Upper lobe of left lung (tissue), 4 donors: ENCODE results near the gene PRKCE.

ENCODE experiments used
- CTCF ChIP-seq, 6 experiments: fragments of 450-650 bp in 4 of 6; fragments of 200-600 bp in 2 of 6; sonication (generic) in 2 of 6; IDR thresholded peaks; one replicate each; pipeline ENCODE4 v1.5.1; 2016 to 2019; ENCODE audit warnings: antibody characterized with exemption in 6 of 6
- POLR2A ChIP-seq, 4 donors: fragments of 450-650 bp; IDR thresholded peaks; one replicate each; pipeline ENCODE4 v1.5.1; 2016 to 2017; ENCODE audit warnings: antibody characterized with exemption in 4 of 4, mild to moderate bottlenecking in 2 of 4
- POLR2AphosphoS5 ChIP-seq, 2 donors: sonication (generic); formaldehyde crosslinking; IDR thresholded peaks; one replicate each; pipeline ENCODE4 v1.5.1; 2017; ENCODE audit warnings: antibody characterized with exemption in 2 of 2

DNA sequence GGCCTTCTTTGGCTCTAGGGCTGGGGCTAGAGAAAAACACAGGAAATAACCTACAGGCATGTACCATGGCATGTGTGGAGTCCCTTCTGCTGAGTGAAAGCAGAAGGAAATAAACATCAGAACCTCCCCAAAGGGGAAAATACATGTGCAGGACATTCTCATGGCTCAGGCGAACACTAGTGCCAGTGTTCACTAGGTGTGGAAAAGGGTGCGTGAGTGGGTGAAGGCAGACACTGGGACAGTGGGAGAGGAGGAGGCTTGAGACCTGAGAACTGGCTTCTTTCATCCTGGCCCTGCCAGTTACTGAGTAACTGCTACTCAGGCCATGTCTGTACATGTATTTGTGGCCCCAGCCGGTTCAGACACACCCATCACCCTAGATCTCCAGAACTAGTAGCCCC, 268.2 kb downstream of the PRKCE start:
- TF ChIP-seq POLR2AphosphoS5 (IDR thresholded peaks at IDR 0.05) (no peak), CTCF (IDR thresholded peaks at IDR 0.05) (no peak), POLR2A (IDR thresholded peaks at IDR 0.05) (no peak)
